Right lobe of liver (tissue), 6 donors: ENCODE measurements around the gene UBXN1. TPM values are rescaled to one million over a fixed set of nuclear protein-coding genes. Genes with fewer than 3 reads are reported as not detected.

ENCODE experiments used
- ATAC-seq, 4 donors: fragments of 200-7000 bp; cut with Tn5 transposase; one replicate each; pipeline ENCODE4 v1.9.1; 2020; ENCODE audit warnings: mild to moderate bottlenecking in 4 of 4, moderate library complexity in 4 of 4
- DNase-seq, 3 donors: peaks; one replicate each; pipeline ENCODE4 v3.0.0-alpha.2; 2020
- H3K27ac ChIP-seq, 3 donors: fragments of 200-600 bp; one replicate each; pipeline ENCODE4 v1.8.0; 2022
- H3K27me3 ChIP-seq, 2 donors: fragments of 200-600 bp; one replicate each; pipeline ENCODE4 v1.8.0; 2022
- H3K36me3 ChIP-seq, 4 donors: fragments of 200-600 bp; sonication (generic) in 1 of 4; one replicate each; pipeline versions ENCODE4 v1.5.1 to v1.8.0; 2017 to 2022; ENCODE audit warnings: control low read depth in 1 of 4
- H3K4me1 ChIP-seq, 4 donors: fragments of 200-600 bp; sonication (generic) in 1 of 4; one replicate each; pipeline versions ENCODE4 v1.5.1 to v1.8.0; 2017 to 2022; ENCODE audit warnings: control low read depth in 1 of 4
- H3K4me3 ChIP-seq, 3 donors: fragments of 200-600 bp; one replicate each; pipeline ENCODE4 v1.8.0; 2022
- H3K9me3 ChIP-seq, 4 donors: fragments of 200-600 bp; sonication (generic) in 1 of 4; one replicate each; pipeline versions ENCODE4 v1.5.1 to v1.8.0; 2017 to 2022; ENCODE audit warnings: control low read depth in 1 of 4
- CTCF ChIP-seq, 4 donors: fragments of 200-600 bp in 3 of 4; fragments of 450-650 bp in 1 of 4; IDR thresholded peaks; one replicate each; pipeline versions ENCODE4 v1.5.1 to v1.8.0; 2016 to 2022; ENCODE audit warnings: antibody characterized with exemption in 4 of 4, mild to moderate bottlenecking in 2 of 4
- POLR2A ChIP-seq: fragments of 450-650 bp; IDR thresholded peaks from one replicate; pipeline ENCODE4 v1.6.1; 2017; ENCODE audit warnings: antibody characterized with exemption, mild to moderate bottlenecking
- WGBS: methylation state at CpG from one replicate; pipeline ENCODE4 v1.1.6; 2018; ENCODE audit warnings: low coverage, low lambda C conversion rate; ENCODE audit not compliant: insufficient coverage; ENCODE audit errors: missing lambda C conversion rate; 5-methylcytosine and 5-hydroxymethylcytosine counted together
- intact Hi-C, 2 donors: fragments of 100-400 bp; cut with DNase I; formaldehyde crosslinking; loops; one replicate each; pipeline versions ENCODE4 v1.11.2 to v1.14.1; 2022
- total RNA-seq, 6 experiments: library from RNA; depleted of rRNA in 2 of 6; stranded (reverse); fragments of >200 nt in 2 of 6; fragmentation: NEBNext Ultra II Directional in 3 of 6; extraction: Animal tissue kit (Norgen Biotek cat#: 25700) in 3 of 6; gene quantifications; one replicate each; pipeline versions ENCODE4 v1.1.0 to v1.2.4, GENCODE V29; 2016 to 2023
- donor health status: DM: no; HTN: yes; CAD: no.
- donor health status: DM: no; HTN: no; CAD: no.
- donor health status: DM: no; HTN: no; CAD: no.
- donor health status: DM: no; HTN: yes; CAD: no.
- donor health status: DM: no; HTN: yes; CAD: no.

UBXN1 gene
- total RNA-seq, 6 experiments from 2014 or later = 24.7 to 41.9 (median 28.0) TPM

- H3K9me3 ChIP-seq = no peaks in the 10 kb centered on the region
- TF ChIP-seq CTCF (IDR thresholded peaks at IDR 0.05) = no peak
- TF ChIP-seq POLR2A = no peak
- DNase-seq (no peak), ATAC-seq (peak in 1 of 4 donors; percentile 2)
- peaks cover 12 to 28% (median 16%) of the 10 kb centered on the region in 4 donors for H3K36me3 ChIP-seq
- peaks cover 0 to 31% (median 14%) of the 10 kb centered on the region in 4 donors for H3K4me1 ChIP-seq
- peak overlapping the region; percentile 79 to 90 (median 88) for H3K27ac ChIP-seq
- intact Hi-C loops = no loop called here
- H3K27me3 ChIP-seq = no peaks in the 10 kb centered on the region
- peak overlapping the region; percentile 83 to 93 (median 84) for H3K4me3 ChIP-seq
- no CpG with 5 or more reads among the region's 37 CpGs for WGBS
Measured at GRCh38 chr11:62726915-62727164, 48.0 kb upstream of the UBXN1 start.

GRCh38 chr11:62726156-62726914 lies 47.5 kb upstream of the UBXN1 start:
- intact Hi-C loops = no loop called here
- peaks cover 0 to 31% (median 14%) of the 10 kb centered on the region in 4 donors for H3K4me1 ChIP-seq
- TF ChIP-seq POLR2A (no peak), CTCF (IDR thresholded peaks at IDR 0.05) (no peak)
- WGBS = under 1% methylated on average over 26 of the region's 51 CpGs
- H3K36me3 ChIP-seq = peaks cover 12 to 33% (median 20%) of the 10 kb centered on the region in 4 donors
- peak; percentile 50 to 66 (median 56) for DNase-seq
- no peaks in the 10 kb centered on the region for H3K27me3 ChIP-seq
- no peak for ATAC-seq
- H3K9me3 ChIP-seq = no peaks in the 10 kb centered on the region
- H3K27ac ChIP-seq = peak overlapping the region; percentile 79 to 90 (median 88)
- peak overlapping the region; percentile 83 to 93 (median 84) for H3K4me3 ChIP-seq

- no peak for TF ChIP-seq POLR2A
- no peak for TF ChIP-seq CTCF (IDR thresholded peaks at IDR 0.05)
- H3K36me3 ChIP-seq = peaks cover 12 to 36% (median 27%) of the 10 kb centered on the region in 4 donors
- no peak for DNase-seq
- intact Hi-C loops = no loop called here
- WGBS = under 1% methylated on average over 7 of the region's 7 CpGs
- H3K27ac ChIP-seq = peak overlapping the region in 2 of 3 donors; percentile 28 to 90
- no peaks in the 10 kb centered on the region for H3K27me3 ChIP-seq
- no peaks in the 10 kb centered on the region for H3K9me3 ChIP-seq
- ATAC-seq = no peak
- peak overlapping the region; percentile 83 to 93 (median 84) for H3K4me3 ChIP-seq
- peaks cover 0 to 28% (median 14%) of the 10 kb centered on the region in 4 donors for H3K4me1 ChIP-seq
Measured at GRCh38 chr11:62725646-62726045, 46.8 kb upstream of the UBXN1 start.

GRCh38 chr11:62724171-62724570 lies 45.3 kb upstream of the UBXN1 start:
- H3K27me3 ChIP-seq = no peaks in the 10 kb centered on the region
- peaks cover 0 to 14% (median 5%) of the 10 kb centered on the region in 4 donors for H3K4me1 ChIP-seq
- no peaks in the 10 kb centered on the region for H3K9me3 ChIP-seq
- TF ChIP-seq CTCF (IDR thresholded peaks at IDR 0.05) (no peak), POLR2A (no peak)
- H3K36me3 ChIP-seq = peaks cover 12 to 50% (median 40%) of the 10 kb centered on the region in 4 donors
- no peak for ATAC-seq
- intact Hi-C loops = no loop called here
- no peak overlapping the region for H3K27ac ChIP-seq
- WGBS = 65% methylated on average over 8 of the region's 8 CpGs
- peak overlapping the region in 1 of 3 donors; percentile 84 for H3K4me3 ChIP-seq
- no peak for DNase-seq
